Fibroblast of lung (primary cell): ENCODE measurements around the gene TMEM119. TPM values are rescaled to one million over a fixed set of nuclear protein-coding genes. Genes with fewer than 3 reads are reported as not detected.

Experiments used
- DNase-seq, 2 donors: peaks; one replicate each; pipeline versions ENCODE4 v3.0.0 to v3.0.0-alpha.2; 2010; ENCODE audit warnings: low read depth in 2 of 2
- H2AFZ ChIP-seq: 2 replicates; pipeline ENCODE4 v1.5.1; 2012; ENCODE audit warnings: low read length, control low read depth, inconsistent platforms
- H3K27ac ChIP-seq: 2 replicates; pipeline ENCODE4 v1.5.1; 2011; ENCODE audit warnings: low read length, control low read depth; ENCODE audit not compliant: insufficient read depth
- H3K27me3 ChIP-seq: 2 replicates; pipeline ENCODE4 v1.5.1; 2011; ENCODE audit warnings: mild to moderate bottlenecking, low read length; ENCODE audit not compliant: control insufficient read depth, insufficient read depth
- H3K36me3 ChIP-seq: 2 replicates; pipeline ENCODE4 v1.5.1; 2011; ENCODE audit warnings: low read length; ENCODE audit not compliant: control insufficient read depth, insufficient read depth
- H3K4me1 ChIP-seq: 2 replicates; pipeline ENCODE4 v1.5.1; 2011; ENCODE audit warnings: low read length; ENCODE audit not compliant: control insufficient read depth, insufficient read depth; ENCODE audit errors: extremely low read depth
- H3K4me2 ChIP-seq: 2 replicates; pipeline ENCODE4 v1.5.1; 2011; ENCODE audit warnings: low read length, control low read depth; ENCODE audit not compliant: insufficient read depth; ENCODE audit errors: extremely low read depth
- H3K4me3 ChIP-seq, 4 experiments: fragments of 200-600 bp in 1 of 4; sonication (generic) in 1 of 4; replicated peaks in 1 of 4; 2 replicates each; pipeline ENCODE4 v1.5.1; 2011 to 2016; ENCODE audit warnings: low read length in 4 of 4, low read depth in 3 of 4, mild to moderate bottlenecking in 3 of 4, control low read depth in 2 of 4, inconsistent platforms in 1 of 4, mixed read lengths in 1 of 4; ENCODE audit not compliant: insufficient read depth in 1 of 4; ENCODE audit errors: control extremely low read depth in 1 of 4
- H3K79me2 ChIP-seq: 2 replicates; pipeline ENCODE4 v1.5.1; 2012; ENCODE audit warnings: mild to moderate bottlenecking, low read length, inconsistent platforms; ENCODE audit not compliant: control insufficient read depth, insufficient read depth
- H3K9ac ChIP-seq: 2 replicates; pipeline ENCODE4 v1.5.1; 2011; ENCODE audit warnings: mild to moderate bottlenecking, low read length, control low read depth; ENCODE audit not compliant: insufficient read depth
- H3K9me3 ChIP-seq: 2 replicates; pipeline ENCODE4 v1.5.1; 2012; ENCODE audit warnings: low read depth, low read length; ENCODE audit not compliant: control insufficient read depth, insufficient read depth
- H4K20me1 ChIP-seq: 2 replicates; pipeline ENCODE4 v1.5.1; 2011; ENCODE audit warnings: low read length; ENCODE audit not compliant: control insufficient read depth, insufficient read depth; ENCODE audit errors: extremely low read depth
- CTCF ChIP-seq, 2 donors: IDR thresholded peaks in 1 of 2; conservative IDR thresholded peaks in 1 of 2; 1 replicate in 1 of 2; 2 replicates in 1 of 2; pipeline ENCODE4 v1.5.1; 2011 to 2012; ENCODE audit warnings: low read length in 2 of 2, control low read depth in 1 of 2, inconsistent platforms in 1 of 2, low read depth in 1 of 2, mild to moderate bottlenecking in 1 of 2
- EZH2 ChIP-seq: IDR thresholded peaks from 2 replicates; pipeline ENCODE4 v1.5.1; 2012; ENCODE audit warnings: low read length, control low read depth, mild to moderate bottlenecking; ENCODE audit errors: missing control alignments
- polyA plus RNA-seq, 2 donors: library from polyadenylated mRNA; depleted of rRNA in 1 of 2; stranded (reverse) in 1 of 2; unstranded in 1 of 2; fragments of >200 nt; gene quantifications; 2 replicates each; pipeline ENCODE4 v1.2.1, GENCODE V29; 2011 to 2012; ENCODE audit warnings: missing spikeins in 1 of 2
- total RNA-seq: library from RNA; depleted of rRNA; stranded (reverse); fragments of >200 nt; gene quantifications from 2 replicates; pipeline ENCODE4 v1.2.1, GENCODE V29; 2014

Gene TMEM119
- total and polyA plus RNA-seq, 2 donors (not counting 1 experiment from before 2014, with no cell fraction given), result 154 to 358 TPM

- Histone ChIP-seq H2AFZ (no peak overlapping the region), H3K36me3 (no peaks in the 10 kb centered on the region), H3K4me3 (no peak overlapping the region), H3K27ac (no peak overlapping the region), H3K4me1 (peaks cover 26% of the 10 kb centered on the region), H3K79me2 (no peaks in the 10 kb centered on the region), H3K4me2 (no peak overlapping the region), H4K20me1 (no peaks in the 10 kb centered on the region), H3K9me3 (no peaks in the 10 kb centered on the region), H3K27me3 (no peaks in the 10 kb centered on the region), H3K9ac (no peak overlapping the region)
- no peak for DNase-seq
- no peak for TF ChIP-seq EZH2
- no peak for TF ChIP-seq CTCF (conservative IDR thresholded peaks at IDR 0.05 in 1 of 2, IDR thresholded peaks at IDR 0.05 in 1 of 2; ENCODE audit: low read depth in 1 of 2, low read length in 2 of 2)
Measured at GRCh38 chr12:108613548-108613947, 15.7 kb upstream of the TMEM119 start.

DNA sequence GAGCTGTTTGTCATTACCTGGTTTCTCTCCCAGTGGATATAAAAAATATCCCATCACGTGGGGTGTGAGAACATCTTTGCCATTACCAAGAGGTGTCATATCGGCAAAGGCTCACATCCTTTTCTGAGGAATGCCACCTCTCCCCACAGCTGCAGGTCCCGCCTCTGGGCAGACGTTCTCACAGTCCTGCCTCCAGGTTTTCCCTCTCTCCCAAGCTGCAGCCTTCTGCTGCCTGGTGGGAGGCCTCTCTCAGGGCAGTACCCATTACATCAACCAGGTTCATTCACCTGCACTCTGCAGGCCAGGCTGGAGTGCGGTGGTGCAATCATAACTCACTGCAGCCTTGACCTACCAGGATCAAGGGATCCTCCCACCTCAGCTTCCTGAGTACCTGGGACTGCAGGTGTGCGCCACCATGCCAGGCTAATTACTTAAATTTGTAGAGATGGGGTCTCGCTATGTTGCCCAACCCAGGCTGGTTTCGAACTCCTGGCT lies 15.0 kb upstream of the TMEM119 start:
- peaks cover 27% of the 10 kb centered on the region for H3K4me1 ChIP-seq
- no peak overlapping the region for H3K27ac ChIP-seq

DNA sequence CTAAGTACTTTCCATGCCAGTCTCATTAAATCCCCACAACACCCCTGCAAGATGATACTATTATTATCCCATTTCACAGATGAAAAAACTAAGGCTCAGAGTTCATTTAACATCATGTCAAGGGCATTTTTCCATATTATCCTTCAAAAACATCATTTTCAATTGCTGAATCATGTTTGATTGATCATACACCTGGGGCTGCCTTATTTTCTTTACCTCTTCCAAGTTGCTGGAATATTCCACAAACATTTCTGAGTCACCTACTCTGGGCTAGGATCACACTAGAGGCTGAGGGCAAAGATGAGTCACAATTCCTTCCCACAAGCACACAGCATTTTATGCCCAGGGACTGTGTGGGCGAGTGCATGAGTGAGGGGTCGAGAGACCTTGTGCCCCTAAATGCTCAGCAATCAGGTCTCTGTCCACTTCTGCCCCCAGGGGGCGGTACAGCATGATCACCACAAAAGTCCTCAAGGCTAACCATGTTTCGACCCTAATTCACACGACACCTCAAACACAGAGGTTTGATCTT lies 14.1 kb upstream of the TMEM119 start:
- Histone ChIP-seq H3K27me3 (no peaks in the 10 kb centered on the region), H3K27ac (peak overlapping the region; percentile 23), H4K20me1 (no peaks in the 10 kb centered on the region), H3K79me2 (no peaks in the 10 kb centered on the region), H3K4me3 (no peak overlapping the region), H3K9ac (no peak overlapping the region), H3K9me3 (no peaks in the 10 kb centered on the region), H3K4me2 (no peak overlapping the region), H3K4me1 (peaks cover 27% of the 10 kb centered on the region), H3K36me3 (no peaks in the 10 kb centered on the region), H2AFZ (no peak overlapping the region)
- TF ChIP-seq EZH2, result no peak
- peak; percentile 30 to 53 for TF ChIP-seq CTCF (conservative IDR thresholded peaks at IDR 0.05 in 1 of 2, IDR thresholded peaks at IDR 0.05 in 1 of 2; ENCODE audit: low read depth in 1 of 2, low read length in 2 of 2)
- DNase-seq, result peak; percentile 80 to 97

More for the DNA sequence above, 15.0 kb upstream of the TMEM119 start:
- peak in 1 of 2 donors; percentile 47 for DNase-seq
- H3K36me3 ChIP-seq, result no peaks in the 10 kb centered on the region
- TF ChIP-seq CTCF (conservative IDR thresholded peaks at IDR 0.05 in 1 of 2, IDR thresholded peaks at IDR 0.05 in 1 of 2; ENCODE audit: low read depth in 1 of 2, low read length in 2 of 2), result no peak
- no peak for TF ChIP-seq EZH2
- no peaks in the 10 kb centered on the region for H4K20me1 ChIP-seq
- no peaks in the 10 kb centered on the region for H3K9me3 ChIP-seq
- H3K4me2 ChIP-seq, result no peak overlapping the region
- no peaks in the 10 kb centered on the region for H3K27me3 ChIP-seq
- H3K4me3 ChIP-seq, result no peak overlapping the region
- H3K79me2 ChIP-seq, result no peaks in the 10 kb centered on the region
- H2AFZ ChIP-seq, result no peak overlapping the region
- H3K9ac ChIP-seq, result no peak overlapping the region
